OCI-LY1 (cell line): Measurements from ENCODE around the gene CNN2.
"Not testable (repeated sequence)": the region's sequence is repeated elsewhere in the genome, so short reads cannot be mapped to it uniquely, and the experiment has no call there.

Experiments
- H2AFZ ChIP-seq: fragments of 200-600 bp; sonication (generic), shearing (Covaris generic); 2 replicates; pipeline ENCODE4 v1.6.0; 2014; ENCODE audit warnings: antibody characterized with exemption, mild to moderate bottlenecking, low read length
- H3F3A ChIP-seq: fragments of 200-600 bp; sonication (generic), shearing (Covaris generic); 2 replicates; pipeline ENCODE4 v1.6.0; 2014; ENCODE audit warnings: mild to moderate bottlenecking, antibody characterized with exemption, low read length, moderate library complexity; ENCODE audit not compliant: insufficient read depth
- H3K27ac ChIP-seq: fragments of 200-600 bp; sonication (generic); 2 replicates; pipeline ENCODE4 v1.5.1; 2014; ENCODE audit warnings: low read length, mixed run types, mild to moderate bottlenecking, low read depth; ENCODE audit not compliant: poor library complexity, severe bottlenecking
- H3K27me3 ChIP-seq: fragments of 200-600 bp; sonication (generic); 2 replicates; pipeline ENCODE4 v1.6.0; 2014; ENCODE audit warnings: antibody characterized with exemption, mild to moderate bottlenecking, low read length, moderate library complexity; ENCODE audit not compliant: insufficient read depth
- H3K36me3 ChIP-seq: fragments of 200-600 bp; sonication (generic); 2 replicates; pipeline ENCODE4 v1.6.1; 2014; ENCODE audit warnings: mild to moderate bottlenecking, antibody characterized with exemption, low read length, moderate library complexity, mixed read lengths; ENCODE audit not compliant: insufficient read depth
- H3K4me1 ChIP-seq: fragments of 200-600 bp; sonication (generic); 2 replicates; pipeline ENCODE4 v1.5.1; 2014; ENCODE audit warnings: mild to moderate bottlenecking, low read length, moderate library complexity; ENCODE audit not compliant: insufficient read depth, severe bottlenecking
- H3K4me2 ChIP-seq: fragments of 200-600 bp; sonication (generic), shearing (Covaris generic); 2 replicates; pipeline ENCODE4 v1.6.1; 2014; ENCODE audit warnings: low read length
- H3K4me3 ChIP-seq: fragments of 200-600 bp; sonication (generic); 2 replicates; pipeline ENCODE4 v1.5.1; 2014; ENCODE audit warnings: low read length, low read depth, mild to moderate bottlenecking, mixed read lengths; ENCODE audit not compliant: poor library complexity, severe bottlenecking
- H3K79me2 ChIP-seq: fragments of 200-600 bp; shearing (Covaris generic); 2 replicates; pipeline ENCODE4 v1.6.1; 2016; ENCODE audit warnings: mixed run types, low read length, mixed read lengths; ENCODE audit not compliant: insufficient read depth
- H3K9ac ChIP-seq: fragments of 200-600 bp; sonication (generic), shearing (Covaris generic); 2 replicates; pipeline ENCODE4 v1.6.1; 2014; ENCODE audit warnings: mild to moderate bottlenecking, low read length, mixed read lengths
- H3K9me2 ChIP-seq: fragments of 200-600 bp; sonication (generic), shearing (Covaris generic); 2 replicates; pipeline ENCODE4 v1.6.1; 2014; ENCODE audit warnings: low read depth, mild to moderate bottlenecking, low read length, mixed read lengths
- H3K9me3 ChIP-seq: fragments of 200-600 bp; shearing (Covaris generic); 2 replicates; pipeline ENCODE4 v1.6.1; 2014; ENCODE audit warnings: low read length, mixed read lengths
- H4K20me1 ChIP-seq: fragments of 200-600 bp; sonication (generic), shearing (Covaris generic); 2 replicates; pipeline ENCODE4 v1.6.0; 2016; ENCODE audit warnings: mild to moderate bottlenecking, low read length; ENCODE audit not compliant: insufficient read depth
- CTCF ChIP-seq: fragments of 200-600 bp; sonication (generic), shearing (Covaris generic); IDR thresholded peaks from 2 replicates; pipeline ENCODE4 v1.5.1; 2017; ENCODE audit warnings: mild to moderate bottlenecking, antibody characterized with exemption, low read length, moderate library complexity, mixed read lengths
- EZH2 ChIP-seq: fragments of 200-600 bp; sonication (generic), shearing (Covaris generic); IDR thresholded peaks from 2 replicates; pipeline ENCODE4 v1.8.0; 2017; ENCODE audit warnings: borderline replicate concordance, mixed run types, mild to moderate bottlenecking, antibody characterized with exemption, low read length, moderate library complexity, mixed read lengths

The CNN2 gene

GRCh38 chr19:1020868-1021425 lies 5.5 kb upstream of the CNN2 start, which contains the start of gene TMEM259:
TSS of gene TMEM259 (minus strand) at chr19:1021123. CDS start at chr19:1020996, 127 bp downstream.
- H3K9me2 ChIP-seq = no peaks in the 10 kb centered on the region
- TF ChIP-seq EZH2 (no peak), CTCF (no peak)
- no peaks in the 10 kb centered on the region for H3K27me3 ChIP-seq
- peaks cover 44% of the 10 kb centered on the region for H3K79me2 ChIP-seq
- peak within 1 kb of the TSS; percentile 99 for H3K4me2 ChIP-seq
- peaks cover 5% of the 10 kb centered on the region for H3F3A ChIP-seq
- peak within 1 kb of the TSS; percentile 86 for H3K27ac ChIP-seq
- peaks cover 56% of the 10 kb centered on the region for H3K4me1 ChIP-seq
- H4K20me1 ChIP-seq = no peaks in the 10 kb centered on the region
- peaks cover 3% of the 10 kb centered on the region; the same call in 1 of the 2 replicates for H3K36me3 ChIP-seq
- no peak within 1 kb of the TSS for H2AFZ ChIP-seq
- H3K9ac ChIP-seq = peak within 1 kb of the TSS; percentile 99
- no peaks in the 10 kb centered on the region for H3K9me3 ChIP-seq
- H3K4me3 ChIP-seq = peak within 1 kb of the TSS; percentile 99

GRCh38 chr19:1023883-1024188 lies 2.6 kb upstream of the CNN2 start:
- not testable (repeated sequence) for H2AFZ ChIP-seq, H3K4me2 ChIP-seq, H3K9me2 ChIP-seq, H3K9ac ChIP-seq, H3K36me3 ChIP-seq, H3F3A ChIP-seq, H3K4me3 ChIP-seq, H4K20me1 ChIP-seq, H3K9me3 ChIP-seq, H3K27me3 ChIP-seq
- H3K27ac ChIP-seq = peak overlapping the region; percentile 1
- peaks cover 37% of the 10 kb centered on the region for H3K4me1 ChIP-seq
- peaks cover 27% of the 10 kb centered on the region for H3K79me2 ChIP-seq

GRCh38 chr19:1025080-1025479 lies 1.3 kb upstream of the CNN2 start:
- H3K27ac ChIP-seq, H3F3A ChIP-seq, H3K9me3 ChIP-seq, H2AFZ ChIP-seq, H3K27me3 ChIP-seq, H3K9me2 ChIP-seq, H3K4me3 ChIP-seq, H3K4me2 ChIP-seq, H4K20me1 ChIP-seq, H3K9ac ChIP-seq: not testable (repeated sequence)
- H3K36me3 ChIP-seq = peaks cover 10% of the 10 kb centered on the region; the same call in 1 of the 2 replicates
- peaks cover 15% of the 10 kb centered on the region for H3K79me2 ChIP-seq
- H3K4me1 ChIP-seq = peaks cover 37% of the 10 kb centered on the region

GRCh38 chr19:1026783-1027649 lies 608 bp downstream of the CNN2 start:
- H3K4me3 ChIP-seq = peak overlapping the region; percentile 98
- H3K4me2 ChIP-seq = peak overlapping the region; percentile 97
- peak overlapping the region; percentile 98 for H3K9ac ChIP-seq
- H3K9me2 ChIP-seq = no peaks in the 10 kb centered on the region
- no peaks in the 10 kb centered on the region for H3K9me3 ChIP-seq
- peaks cover 5% of the 10 kb centered on the region for H3F3A ChIP-seq
- peaks cover 9% of the 10 kb centered on the region for H3K79me2 ChIP-seq
- peak overlapping the region; percentile 88 for H3K27ac ChIP-seq
- H2AFZ ChIP-seq = no peak overlapping the region
- peaks cover 21% of the 10 kb centered on the region for H3K36me3 ChIP-seq
- no peaks in the 10 kb centered on the region for H3K27me3 ChIP-seq
- H3K4me1 ChIP-seq = peaks cover 40% of the 10 kb centered on the region
- no peaks in the 10 kb centered on the region for H4K20me1 ChIP-seq
- TF ChIP-seq EZH2 (no peak), CTCF (no peak)
